Ramos (cell line): ENCODE measurements around the gene C16orf74.

Experiments used
- in situ Hi-C: fragments of 300-500 bp; cut with MboI; formaldehyde crosslinking; loops from one replicate; pipeline ENCODE4 v1.14.3; 2022; ENCODE audit warnings: low sequenced_read_pairs; ENCODE audit not compliant: unreplicated experiment

The C16orf74 gene

DNA sequence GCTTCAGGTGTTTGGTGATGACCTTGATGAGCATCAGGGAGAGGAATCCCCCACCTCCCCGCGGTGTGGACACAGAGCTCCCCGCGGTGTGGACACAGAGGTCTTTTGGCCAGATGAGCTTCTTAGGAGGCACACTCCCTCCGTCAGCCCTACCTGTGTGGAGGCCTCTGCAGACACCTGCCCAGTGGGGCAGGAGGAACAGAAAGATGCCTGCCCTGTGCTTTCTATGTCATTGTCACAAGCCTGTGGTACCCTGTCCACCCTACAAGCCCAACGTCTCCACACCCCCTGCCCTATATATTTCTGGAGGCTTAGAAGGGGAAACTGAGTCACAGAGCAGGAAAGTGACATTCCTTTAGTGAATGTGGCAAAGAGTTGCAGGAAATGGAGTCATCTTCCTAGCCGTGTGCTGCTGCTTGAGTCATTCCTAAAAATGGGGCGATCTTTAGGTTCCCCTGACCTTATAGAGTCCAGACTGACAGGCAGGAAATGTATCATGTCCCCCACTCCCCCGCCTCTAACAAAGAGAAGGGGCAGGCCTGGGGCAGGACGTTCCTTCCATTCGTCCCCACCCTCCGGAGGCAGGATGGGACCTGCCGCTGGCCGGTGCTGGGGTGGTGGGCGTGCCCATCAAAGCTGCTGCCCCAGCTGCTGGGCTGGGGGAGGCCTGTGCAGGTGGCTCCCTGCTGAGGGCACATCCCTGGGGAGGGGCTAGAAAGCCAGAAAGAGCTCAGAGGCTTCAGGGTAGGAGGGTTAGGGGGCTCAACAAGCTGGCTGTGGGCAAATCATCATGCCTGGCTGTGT lies 1.0 kb upstream of the C16orf74 start:
- in situ Hi-C loops, result no loop called here

DNA sequence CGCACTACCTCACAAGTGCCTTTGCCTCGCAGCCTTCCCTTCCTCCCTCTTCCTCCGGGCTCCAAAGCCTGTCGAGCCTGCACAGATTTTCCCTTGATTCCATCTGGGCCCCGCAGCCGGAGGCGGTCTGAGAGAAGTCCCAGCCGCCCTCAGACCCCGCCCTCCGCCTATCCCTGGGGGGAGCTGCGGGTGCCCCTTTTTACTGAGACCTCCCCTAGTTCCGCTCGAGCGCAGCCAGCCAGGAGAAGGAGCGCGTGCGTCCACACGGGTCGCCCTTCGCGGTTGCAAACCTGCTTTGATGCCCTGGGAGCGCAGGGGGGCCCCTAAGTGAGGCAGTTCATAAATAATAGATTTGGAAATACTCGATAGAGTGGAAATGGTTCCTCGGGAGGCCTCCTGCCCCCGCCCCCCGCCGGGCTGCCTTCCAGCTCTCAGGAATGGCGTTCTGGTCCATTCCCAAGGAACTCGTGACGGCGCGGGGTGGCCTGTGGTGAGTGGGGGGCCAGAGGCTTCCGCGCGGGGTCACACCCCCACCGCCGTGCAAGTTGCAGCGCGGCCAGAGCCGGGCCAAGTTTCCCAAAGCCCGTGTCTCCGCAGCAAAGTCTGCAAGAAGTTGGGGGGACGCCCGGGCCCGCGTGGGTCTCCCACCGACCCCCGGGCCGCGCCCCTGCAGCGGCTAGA lies 610 bp downstream of the C16orf74 start:
- in situ Hi-C loops, result no loop called here

DNA sequence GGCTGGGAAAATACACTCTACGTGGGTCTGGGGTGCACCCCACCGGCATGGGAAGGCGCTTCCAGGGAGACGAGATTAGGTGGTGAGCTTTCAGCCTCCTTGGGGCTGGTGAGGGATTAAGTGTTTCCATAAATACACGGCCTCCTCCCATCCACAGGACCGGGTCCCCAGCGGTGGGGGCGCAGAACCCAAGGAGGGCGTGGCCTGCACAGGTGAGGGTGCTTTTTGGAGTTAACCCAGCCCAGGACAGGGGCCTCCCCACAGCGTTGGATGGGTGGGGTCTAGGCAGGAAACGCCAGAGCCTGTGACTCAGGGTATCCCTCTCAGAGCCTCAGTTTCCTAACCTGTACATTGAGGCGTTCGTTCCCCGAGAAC lies 1.1 kb downstream of the C16orf74 start:
- in situ Hi-C loops, result no loop called here

DNA sequence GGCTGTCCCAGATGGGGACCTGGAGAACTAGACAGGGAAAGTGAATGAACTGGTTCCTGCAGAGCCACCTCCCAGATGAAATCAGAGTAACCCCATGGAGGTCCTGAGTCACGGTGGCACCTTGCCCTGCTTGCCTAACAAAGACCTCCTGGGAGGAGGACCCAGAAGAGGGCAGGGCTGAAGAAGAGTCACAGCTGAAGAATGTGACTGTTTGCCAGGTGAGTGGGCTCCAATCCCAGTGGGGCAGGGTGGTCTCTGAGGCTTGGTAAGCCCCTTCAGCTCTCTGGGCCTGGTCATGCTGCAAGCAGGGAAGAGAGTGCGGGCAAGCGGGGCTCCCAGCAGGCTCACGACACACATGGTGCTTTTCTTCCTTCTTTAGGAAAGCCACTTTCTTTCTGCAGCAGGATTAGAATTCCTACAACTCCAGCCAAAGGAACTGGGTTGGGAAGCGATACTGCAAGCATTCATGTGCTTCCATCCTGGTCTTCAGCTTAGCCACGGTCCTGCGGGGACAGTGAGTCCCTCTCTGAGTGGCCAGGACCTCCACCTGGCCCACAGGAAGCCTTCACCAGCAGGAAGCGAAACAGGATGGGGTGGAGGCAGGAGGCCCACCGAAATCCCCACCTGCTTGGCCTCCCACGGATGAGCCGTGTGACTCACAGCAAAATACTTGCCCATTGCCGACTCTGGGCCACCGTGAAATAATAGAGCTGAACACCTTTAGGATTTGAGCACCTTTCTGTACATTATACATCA lies 4.3 kb downstream of the C16orf74 start:
- in situ Hi-C loops, result no loop called here

- in situ Hi-C loops, result no loop called here
These were observed 11.8 kb downstream of the C16orf74 start for GRCh38 chr16:85738923-85739715.

DNA sequence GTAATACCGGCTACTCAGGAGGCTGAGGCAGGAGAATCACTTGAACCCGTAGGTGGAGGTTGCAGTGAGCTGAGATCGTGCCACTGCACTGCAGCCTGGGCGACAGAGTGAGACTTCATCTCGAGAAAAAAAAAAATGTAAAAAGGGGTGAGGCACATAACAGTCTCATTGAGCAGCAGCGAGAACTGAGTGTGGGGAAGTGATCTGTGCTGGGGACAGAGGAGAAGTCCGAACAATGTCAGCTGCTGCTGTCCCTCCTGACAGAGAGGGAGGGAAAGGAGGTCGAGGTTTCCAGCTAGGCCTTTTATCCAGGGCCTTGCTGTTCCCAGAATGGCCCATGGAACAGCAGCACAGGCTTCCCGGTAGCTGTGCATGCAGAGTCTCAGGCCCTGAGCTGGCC lies 14.0 kb downstream of the C16orf74 start:
- in situ Hi-C loops, result no loop called here

DNA sequence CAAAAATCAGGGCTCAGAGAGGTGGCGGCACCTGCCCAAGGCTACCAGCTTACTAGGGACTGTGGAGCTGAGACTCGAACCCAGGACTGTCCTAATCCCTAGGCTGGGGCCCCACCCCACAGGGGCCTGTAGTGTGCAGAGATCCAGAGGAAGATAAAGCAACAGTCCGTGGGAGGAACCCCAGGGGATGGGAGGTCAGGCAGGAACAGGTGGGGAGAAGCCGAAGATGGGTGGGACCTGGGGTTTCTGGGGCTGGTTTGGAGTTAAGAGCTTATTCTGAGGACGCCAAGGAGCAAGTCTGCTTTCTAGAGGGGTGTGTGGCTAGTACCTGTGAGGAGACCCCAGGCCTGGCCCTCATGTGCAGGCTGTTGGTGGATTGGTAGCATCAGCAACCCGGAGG lies 14.9 kb downstream of the C16orf74 start:
- in situ Hi-C loops, result no loop called here

- in situ Hi-C loops, result no loop called here
These were observed 15.7 kb downstream of the C16orf74 start for GRCh38 chr16:85735225-85735635.

DNA sequence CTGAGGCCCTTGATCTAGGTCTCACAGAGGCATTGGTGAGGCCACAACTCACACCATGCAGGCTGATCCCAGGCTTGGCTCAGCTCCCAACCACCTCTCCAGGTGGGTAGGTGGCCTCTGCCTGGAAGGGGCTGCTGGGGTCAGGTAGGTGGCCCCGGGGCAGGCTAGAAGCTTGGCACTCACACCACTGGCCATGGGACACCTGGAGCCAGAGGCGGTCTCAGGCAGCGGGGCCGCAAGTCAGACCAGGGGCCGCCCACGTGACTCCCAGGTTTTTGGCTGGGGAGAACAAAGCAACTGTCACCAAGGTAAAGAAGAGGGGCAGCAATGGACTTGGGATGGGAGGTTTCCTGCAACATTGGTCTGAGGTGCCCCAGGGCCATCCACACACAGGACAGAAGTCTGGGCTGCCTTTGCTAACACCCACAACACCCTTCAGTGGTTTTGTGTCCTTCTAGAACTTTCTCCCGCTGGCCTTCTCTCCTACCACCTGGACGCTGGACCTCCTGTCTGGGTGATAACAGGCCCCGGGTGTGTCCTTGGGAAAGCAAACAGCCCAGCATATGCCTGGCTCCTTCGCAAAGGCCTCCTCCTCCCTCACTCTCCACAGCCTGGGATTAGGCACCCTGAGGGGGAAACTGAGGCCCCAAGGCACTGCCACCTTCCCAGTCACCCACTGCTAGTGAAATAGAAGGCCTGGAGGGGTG lies 16.4 kb downstream of the C16orf74 start:
- in situ Hi-C loops, result no loop called here

GRCh38 chr16:85733839-85734170 lies 17.1 kb downstream of the C16orf74 start:
- in situ Hi-C loops, result no loop called here

- in situ Hi-C loops, result no loop called here
These were observed 17.6 kb downstream of the C16orf74 start for GRCh38 chr16:85733155-85733838.

- in situ Hi-C loops, result no loop called here
These were observed 19.7 kb downstream of the C16orf74 start for GRCh38 chr16:85731179-85731578.

DNA sequence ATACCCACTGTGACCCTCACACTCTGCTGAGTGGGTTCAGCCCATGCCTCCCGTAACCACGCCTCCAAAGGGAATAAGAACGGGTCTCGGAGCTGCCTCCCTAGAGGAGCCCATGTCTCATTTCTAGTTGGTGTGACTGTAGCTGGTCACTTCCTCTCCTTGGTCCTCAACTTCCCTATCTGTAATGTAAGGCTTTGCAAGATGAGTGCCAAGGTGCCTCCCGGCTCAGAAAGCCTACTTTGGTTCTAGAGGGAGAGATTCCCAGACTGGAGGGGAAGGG lies 20.8 kb downstream of the C16orf74 start:
- in situ Hi-C loops, result no loop called here

DNA sequence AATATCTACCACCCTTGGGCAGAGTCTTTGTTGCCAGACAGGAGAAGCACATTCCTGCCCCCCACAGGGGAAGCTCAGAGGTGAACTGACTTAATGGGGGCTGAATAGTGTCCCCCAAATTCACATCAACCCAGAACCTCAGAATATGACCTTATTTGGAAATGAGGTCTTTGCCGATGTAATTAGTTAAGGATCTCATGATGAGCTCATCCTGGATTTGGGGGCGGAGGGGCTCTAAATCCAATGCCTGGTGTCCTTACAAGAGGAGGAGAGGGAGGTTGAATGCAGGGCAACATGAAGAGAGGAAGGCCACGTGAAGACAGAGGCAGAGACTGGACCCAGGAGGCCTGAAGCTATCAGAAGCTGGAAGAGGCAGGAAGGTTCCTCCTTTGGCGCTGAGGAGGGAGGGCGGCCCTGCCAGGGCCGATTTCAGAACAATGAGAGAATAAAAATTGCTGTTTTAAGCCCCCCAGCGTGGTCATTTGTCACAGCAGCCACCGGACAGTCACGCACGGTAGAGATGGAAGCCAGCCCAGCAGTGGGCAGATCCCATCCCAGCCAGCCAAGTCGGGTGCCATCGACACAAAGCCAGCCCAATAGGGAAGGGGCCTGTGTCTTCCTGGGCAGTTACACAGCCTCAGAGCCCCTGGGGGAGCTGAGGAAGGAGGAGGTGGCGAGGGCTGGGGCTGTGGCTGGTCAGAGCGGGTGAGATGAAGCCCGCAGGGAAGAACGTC lies 21.3 kb downstream of the C16orf74 start:
- in situ Hi-C loops, result no loop called here

GRCh38 chr16:85728879-85729278 lies 22.0 kb downstream of the C16orf74 start:
- in situ Hi-C loops, result no loop called here

GRCh38 chr16:85724936-85725335 lies 26.0 kb downstream of the C16orf74 start:
- in situ Hi-C loops, result no loop called here

DNA sequence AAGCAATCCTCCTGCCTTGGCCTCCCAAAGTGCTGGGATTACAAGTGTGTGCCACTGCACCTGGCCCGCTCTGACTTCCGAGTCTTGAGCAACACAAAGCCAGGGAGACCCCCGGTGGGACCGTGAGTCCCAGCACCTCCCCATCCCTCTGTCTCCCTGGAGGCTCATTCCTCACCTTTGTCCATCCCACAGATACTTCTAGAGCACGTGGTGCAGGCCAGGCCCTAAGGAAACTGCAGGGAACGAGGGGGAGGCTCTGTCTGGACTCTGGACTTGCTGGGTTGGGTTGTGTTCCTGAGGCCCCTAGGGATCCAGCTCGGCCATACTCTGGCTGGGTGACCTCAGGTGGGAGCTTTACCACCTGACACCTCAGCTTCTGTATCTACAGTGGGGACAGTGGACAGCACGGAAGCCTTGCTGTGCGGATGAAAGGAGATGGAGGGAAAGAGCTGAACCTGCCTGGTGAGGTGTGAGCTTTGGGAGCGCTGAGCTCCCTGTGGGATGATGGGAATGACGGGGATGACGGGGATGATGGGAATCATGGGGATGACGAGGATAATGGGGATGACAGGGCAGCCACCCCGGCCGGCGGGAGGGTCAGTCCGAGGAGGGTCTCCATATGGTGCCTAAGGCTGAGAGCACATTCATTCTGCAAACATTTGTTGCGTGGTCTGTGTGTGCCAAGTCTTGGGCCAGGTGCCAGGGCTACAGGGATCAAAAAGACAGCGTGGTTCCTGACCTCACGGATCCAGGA lies 26.6 kb downstream of the C16orf74 start:
- in situ Hi-C loops, result no loop called here
